NCI-H1092 (cell line): ENCODE results near the gene BAIAP3.
"Not testable (repeated sequence)": the region's sequence is repeated elsewhere in the genome, so short reads cannot be mapped to it uniquely, and the experiment has no call there.

Source experiments
- DNase-seq: peaks from one replicate; lab custom pipeline; 2025; lab: John Stamatoyannopoulos, UW

BAIAP3 gene, protein sequence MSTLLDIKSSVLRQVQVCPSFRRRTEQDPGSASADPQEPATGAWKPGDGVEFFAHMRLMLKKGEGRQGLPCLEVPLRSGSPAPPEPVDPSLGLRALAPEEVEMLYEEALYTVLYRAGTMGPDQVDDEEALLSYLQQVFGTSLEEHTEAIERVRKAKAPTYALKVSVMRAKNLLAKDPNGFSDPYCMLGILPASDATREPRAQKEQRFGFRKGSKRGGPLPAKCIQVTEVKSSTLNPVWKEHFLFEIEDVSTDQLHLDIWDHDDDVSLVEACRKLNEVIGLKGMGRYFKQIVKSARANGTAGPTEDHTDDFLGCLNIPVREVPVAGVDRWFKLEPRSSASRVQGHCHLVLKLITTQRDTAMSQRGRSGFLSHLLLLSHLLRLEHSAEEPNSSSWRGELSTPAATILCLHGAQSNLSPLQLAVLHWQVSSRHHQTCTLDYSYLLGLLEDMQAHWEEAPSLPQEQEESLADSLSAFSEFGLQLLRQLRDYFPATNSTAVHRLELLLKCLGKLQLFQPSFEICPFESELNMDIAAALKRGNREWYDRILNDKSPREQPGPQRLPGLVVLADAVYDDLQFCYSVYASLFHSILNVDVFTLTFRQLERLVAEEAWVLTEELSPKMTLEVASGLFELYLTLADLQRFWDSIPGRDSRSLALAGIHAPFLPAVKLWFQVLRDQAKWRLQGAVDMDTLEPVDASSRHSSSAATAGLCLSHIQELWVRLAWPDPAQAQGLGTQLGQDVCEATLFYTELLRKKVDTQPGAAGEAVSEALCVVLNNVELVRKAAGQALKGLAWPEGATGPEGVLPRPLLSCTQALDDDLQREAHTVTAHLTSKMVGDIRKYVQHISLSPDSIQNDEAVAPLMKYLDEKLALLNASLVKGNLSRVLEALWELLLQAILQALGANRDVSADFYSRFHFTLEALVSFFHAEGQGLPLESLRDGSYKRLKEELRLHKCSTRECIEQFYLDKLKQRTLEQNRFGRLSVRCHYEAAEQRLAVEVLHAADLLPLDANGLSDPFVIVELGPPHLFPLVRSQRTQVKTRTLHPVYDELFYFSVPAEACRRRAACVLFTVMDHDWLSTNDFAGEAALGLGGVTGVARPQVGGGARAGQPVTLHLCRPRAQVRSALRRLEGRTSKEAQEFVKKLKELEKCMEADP

DNA sequence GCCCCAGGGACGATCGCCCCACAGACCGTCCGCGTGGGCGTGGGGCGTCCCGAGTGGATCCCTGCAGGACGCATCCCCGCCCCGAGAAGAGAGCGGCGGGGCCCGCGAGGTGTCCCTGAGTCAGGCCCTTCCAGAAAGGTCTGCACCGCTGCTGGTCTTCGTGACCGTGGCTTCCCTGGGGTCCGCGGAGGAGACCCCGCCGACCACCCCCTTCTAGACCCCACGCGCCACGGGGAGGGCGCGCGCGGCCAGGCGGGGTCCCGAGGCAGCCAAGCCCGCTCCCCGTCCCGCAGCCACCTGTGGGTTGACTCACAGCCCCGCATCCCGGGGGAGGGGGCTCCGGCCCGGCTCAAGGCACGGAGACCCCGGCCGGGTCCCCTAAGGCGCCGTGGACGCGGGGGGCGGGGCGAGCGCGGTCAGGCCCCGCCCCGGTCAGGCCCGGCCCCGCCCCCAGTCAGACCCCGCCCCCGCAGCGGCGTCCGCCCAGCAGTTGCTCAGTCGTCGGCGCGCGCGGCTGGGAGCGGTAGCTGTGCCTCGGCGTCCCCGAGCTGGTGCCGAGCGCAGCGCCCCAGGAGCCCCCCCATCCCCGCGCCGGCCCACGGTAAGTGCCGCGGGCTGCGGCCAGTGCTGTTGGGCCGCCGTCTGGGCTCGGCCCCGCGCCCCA is at the start of gene BAIAP3:
Gene BAIAP3 (plus strand): TSS at position 497 of the 664 bp plus-strand sequence. CDS start 4,905 bp downstream, outside the sequence.
- no peak for DNase-seq

DNA sequence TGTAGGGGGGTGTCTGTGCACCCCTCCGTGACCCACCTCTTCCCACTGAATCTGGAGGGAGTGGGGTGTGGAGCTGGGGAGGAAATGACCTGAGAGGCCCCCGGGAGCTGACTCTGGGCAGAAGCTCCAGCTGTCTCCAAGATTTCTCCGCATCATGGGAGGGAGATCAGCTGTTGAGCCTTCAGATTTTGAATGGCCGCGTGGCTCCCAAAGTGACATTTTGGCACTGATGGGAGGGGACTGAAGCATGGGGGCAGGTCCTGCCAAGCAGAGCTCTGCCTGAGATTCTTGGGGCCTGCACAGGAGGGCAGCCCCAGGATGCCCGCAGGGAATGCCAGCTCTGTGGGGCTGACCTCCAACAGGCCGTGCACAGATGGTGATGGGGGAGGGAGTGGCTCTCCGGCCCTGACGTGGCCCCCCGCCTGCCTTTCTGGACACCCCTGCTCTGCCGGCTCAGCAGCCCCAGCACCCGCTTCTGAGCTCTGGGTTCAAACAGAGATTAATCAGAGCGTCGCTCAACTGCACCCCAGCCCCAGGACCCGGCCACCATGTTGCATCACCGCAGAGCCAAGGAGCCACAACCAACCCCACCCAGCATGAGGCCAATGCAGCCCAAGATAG is 49.3 kb upstream of the BAIAP3 start:
- DNase-seq, result no peak

DNA sequence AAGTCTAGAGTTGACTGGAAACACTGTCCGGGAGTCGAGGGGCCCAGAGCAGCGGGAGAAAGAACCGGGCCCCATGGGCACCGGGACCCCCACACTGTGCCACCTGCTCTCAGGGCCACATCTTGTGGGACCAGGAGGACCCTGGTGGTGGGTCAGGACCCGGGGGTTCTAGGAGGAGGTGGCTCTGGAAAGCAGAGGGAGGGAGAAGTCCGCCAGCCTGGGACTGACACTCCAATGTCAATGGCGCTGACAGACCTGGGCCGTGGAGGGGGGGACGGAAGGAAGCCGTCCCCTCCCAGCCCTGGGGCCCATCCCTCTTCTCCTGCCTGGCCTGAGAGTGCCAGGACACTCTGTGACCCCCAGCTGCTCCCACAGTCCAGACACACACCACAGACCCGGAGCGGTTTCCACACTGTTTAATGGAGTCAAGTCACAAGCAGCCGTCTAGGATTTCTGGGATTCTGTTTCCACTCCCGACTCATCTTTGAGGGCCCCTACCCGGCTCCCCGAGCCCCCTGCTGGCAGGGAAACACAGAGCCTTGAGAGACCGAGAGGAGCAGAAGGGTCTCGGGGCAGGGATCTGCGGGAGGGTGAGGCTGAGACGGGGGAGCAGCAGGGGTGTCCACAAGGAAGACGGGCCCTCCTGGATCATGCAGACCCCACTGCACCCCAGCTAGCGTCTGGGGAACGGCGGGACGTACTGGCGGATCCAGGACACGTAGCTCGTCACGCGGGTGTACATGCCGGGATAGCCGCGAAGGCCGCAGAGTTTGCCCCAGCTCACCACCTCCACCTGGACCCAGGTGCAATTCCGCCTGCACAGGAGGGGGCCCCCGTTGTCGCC is 47.6 kb upstream of the BAIAP3 start:
- DNase-seq, result no peak

DNA sequence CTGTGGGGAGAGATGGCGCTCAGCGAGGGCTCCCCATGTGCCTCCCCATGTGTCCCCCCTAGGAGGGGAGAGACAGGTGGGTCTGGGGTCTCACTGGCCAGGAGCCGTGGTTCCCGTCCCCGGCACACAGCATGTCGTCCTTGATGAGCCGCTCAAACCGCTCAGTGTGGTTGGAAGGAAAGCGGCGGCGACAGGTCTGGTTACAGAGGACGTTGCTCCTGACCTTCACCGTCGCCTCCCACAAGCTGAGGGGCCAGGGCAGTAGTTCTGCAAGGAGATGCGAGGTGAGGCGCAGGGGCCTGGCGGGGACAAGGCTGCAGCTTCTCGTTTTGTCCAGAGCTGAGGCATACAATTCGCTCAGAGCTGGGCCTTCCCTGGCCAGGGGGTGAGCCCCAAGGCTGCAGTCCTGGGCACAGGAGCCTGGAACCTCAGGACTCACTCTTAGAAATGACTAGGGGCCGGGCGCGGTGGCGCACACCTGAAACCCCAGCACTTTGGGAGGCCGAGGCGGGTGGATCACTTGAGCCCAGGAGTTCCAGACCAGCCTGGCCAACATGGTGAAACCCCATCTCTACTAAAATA is 46.8 kb upstream of the BAIAP3 start:
- DNase-seq, result no peak

DNA sequence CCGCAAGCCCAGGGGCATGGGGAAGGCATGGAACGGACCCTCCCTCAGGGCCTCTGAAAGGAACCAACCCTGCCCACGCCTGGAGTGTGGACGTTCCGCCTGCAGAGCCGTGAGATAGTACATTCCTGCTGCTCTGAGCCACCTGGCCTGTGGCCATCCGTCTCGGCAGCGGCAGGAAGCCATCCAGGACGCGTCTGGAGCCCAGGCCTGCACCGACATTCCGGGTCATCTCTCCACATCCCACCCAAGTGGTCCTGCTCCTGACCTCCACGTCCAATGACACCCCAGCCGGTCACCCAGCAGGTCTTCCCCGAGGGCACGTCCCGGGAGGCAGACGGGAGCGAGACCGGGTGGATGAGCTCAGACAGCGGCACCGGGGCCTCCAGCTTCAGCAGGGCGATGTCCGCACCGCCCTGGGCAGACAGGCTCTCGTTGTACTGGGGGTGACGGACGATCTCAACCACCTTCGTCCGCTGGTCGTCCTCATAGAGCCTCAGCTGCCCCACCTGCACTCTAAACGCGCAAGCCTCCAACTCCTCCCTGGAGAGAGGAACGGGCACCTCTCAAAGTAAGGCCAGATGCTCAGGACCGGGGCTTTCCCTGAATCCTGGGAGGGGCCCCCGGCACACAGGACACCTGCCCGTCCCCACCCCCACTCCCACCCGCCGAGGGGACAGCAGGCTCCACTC is 45.3 kb upstream of the BAIAP3 start:
- DNase-seq, result no peak

DNA sequence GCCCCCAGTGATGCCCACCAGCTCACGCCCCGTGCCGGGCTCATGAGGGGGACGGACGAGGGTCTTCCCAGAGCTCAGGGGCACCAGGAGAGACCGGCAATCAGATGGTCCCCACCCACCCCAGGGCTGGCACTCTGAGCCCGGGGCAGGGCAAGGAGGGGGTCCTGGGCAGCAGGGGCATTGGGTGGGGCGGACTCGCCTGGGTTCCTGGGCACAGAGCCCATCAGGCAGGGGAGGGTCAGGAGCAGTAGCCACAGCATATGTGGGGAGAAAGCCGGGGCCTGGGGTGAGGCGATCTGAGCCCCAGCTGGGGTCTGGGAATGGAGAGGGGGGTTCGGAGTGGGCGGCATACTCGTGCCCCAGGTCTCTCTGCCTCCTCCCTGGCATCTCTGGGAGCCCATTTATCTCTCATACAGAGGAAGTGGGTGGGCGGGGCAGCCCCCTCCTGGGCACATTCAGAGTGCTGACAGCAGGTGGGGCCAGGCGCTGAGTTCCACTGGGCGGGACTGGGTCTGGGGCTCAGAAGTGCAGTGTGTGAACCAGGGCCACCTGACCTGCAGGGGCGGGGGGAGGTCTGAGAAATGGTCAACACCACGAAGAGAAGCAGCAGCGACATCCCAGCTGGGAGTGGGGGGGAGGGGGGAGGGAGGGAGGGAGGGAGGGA is 44.5 kb upstream of the BAIAP3 start:
- no peak for DNase-seq

DNA sequence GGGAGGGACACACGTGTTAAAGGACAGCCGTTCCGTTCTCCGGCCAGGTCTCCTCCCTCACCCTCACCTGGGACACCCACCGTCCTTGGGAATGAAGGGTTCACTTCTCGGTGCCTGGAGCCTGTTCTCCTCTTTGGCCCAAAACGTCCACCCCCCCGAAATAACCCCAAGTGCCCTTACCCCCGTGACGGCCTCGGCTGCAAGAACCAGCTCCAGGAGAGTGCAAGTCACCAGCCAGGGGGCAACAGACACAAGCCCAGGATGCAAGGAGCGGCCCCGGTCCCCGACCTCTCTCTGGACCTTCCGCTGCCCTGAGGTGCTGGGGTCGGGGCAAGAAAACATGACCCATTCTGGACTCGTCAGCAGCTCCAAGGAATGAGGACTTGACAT is 44.0 kb upstream of the BAIAP3 start:
- DNase-seq, result no peak

DNA sequence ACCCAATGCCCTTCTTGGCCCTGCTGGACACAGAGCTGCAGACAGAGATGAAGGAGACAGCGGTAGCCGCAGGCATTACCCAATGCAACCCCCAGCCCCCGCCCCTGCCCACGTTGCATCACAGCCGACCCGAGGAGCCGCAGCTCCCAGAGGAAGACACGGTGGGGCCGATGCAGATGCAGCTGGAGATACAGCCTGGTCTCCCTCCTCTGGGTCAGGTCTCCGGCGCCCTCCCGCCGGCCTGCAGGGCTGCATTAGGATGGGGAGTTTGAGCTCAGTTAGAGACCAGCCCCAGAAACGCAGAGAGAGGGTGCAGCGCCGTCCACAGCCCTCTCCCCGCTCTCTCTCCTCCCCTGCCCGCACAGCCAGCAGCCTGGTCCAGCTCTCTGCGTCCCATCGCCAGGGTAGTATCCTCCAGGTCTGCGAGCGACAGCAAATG is 43.4 kb upstream of the BAIAP3 start:
- DNase-seq, result no peak

DNA sequence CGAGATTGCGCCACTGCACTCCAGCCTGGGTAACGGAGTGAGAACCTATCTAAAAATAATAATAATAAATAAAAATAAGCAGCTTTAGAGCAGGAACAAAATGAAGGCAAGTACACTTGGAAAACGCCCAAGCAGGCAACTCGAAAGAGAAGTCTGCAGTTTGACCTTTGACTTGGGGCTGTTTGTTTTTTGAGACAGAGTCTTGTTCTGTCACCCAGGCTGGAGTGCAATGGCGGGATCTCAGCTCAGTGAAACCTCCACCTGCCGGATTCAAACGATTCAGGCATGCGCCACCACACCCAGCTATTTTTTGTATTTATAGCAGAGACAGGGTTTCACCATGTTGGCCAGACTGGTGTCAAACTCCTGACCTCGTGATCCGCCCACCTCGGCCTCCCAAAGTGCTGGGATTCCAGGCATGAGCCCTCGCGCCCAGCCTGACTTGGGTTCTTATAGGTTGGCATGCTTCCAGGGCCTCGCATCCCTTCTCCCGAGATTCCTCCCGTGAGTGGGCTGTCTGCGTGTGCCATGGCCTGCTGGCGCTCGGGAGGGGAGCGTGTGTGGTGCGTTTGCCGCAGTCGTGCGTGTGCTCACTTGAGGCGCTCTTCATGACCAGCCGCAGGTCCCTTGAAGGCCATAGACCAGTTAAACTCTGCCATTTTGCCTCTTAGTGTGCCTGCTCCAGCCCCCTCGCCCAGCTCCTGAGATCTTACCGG is 42.4 kb upstream of the BAIAP3 start:
- DNase-seq, result no peak

DNA sequence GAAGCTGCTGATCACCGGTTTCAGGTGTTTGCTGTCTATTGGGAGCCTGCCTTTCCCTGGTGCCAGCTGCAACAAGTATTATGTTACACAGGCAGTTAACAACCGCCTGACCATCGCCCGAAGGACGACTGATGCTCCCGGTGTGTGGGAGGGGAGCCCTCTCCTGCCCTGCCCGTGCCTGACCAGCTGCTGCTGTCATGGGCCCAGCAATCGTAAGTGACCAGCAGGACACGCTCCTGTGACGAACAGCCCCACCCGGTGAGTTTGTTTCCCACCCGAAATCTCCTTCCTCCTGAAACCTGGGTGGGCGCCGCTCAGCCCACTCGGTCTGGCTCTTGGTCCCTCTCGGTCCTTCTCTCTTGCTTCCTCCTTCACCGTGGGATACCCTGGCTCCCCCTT is 41.9 kb upstream of the BAIAP3 start:
- peak; percentile 61 for DNase-seq

DNA sequence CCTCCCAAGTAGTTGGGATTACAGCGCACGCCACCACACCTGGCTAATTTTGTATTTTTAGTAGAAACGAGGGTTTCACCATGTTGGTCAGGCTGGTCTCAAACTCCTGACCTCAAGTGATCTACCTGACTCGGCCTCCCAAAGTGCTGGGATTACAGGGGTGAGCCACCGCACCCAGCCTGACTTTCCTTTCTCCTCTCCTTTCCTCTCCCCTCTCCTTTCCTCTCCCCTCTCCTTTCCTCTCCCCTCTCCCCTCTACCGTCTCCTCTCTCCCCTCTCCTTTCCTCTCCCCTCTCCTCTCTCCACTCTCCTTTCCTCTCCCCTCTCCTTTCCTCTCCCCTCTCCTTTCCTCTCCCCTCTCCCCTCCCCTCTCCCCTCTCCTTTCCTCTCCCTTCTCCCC is 41.2 kb upstream of the BAIAP3 start:
- DNase-seq, result not testable (repeated sequence)

DNA sequence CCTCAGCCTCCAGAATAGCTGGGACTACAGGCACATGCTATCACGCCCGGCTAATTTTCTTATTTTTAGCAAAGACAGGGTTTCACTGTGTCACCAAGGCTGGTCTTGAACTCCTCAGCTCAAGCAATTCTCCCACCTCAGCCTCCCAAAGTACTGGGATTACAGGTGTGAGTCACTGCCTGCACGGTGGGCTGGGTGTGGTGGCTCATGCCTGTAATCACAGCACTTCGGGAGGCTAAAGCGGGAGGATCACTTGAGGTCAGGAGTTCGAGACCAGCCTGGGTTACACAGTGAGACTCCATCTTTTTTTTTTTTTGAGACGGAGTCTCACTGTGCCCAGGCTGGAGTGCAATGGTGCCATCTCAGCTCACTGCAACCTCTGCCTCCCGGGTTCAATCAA is 40.6 kb upstream of the BAIAP3 start:
- not testable (repeated sequence) for DNase-seq

DNA sequence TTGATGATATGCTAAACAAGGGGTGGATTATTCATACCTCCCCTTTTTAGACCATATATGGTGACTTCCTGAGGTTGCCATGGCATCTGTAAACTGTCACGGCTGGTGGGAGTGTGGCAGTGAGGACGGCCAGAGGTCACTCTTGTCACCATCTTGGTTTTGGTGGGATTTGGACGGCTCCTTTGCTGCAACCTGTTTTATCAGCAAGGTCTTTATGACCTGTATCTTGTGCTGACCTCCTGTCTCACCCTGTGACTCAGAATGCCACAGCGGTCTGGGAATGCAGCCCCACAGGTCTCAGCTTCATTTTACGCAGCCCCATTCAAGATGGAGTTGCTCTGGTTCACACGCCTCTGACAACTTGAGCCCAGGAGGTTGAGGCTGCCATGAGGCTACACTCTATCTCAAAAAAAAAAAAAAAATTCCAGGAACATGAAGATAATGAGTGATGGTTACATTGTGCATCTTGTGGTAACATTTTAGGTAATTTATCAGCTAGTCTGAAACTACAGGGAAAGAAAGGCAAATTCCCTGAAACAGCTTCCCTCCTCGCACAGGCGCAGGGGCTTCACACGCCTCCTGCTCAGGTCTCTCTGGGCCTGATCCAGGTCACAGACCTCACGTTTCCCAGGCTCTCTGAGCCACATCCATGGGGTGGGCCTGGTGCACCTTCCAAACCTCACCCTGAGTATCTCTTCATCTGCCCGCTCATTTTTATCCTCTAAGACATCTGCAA is 39.4 kb upstream of the BAIAP3 start:
- no peak for DNase-seq

DNA sequence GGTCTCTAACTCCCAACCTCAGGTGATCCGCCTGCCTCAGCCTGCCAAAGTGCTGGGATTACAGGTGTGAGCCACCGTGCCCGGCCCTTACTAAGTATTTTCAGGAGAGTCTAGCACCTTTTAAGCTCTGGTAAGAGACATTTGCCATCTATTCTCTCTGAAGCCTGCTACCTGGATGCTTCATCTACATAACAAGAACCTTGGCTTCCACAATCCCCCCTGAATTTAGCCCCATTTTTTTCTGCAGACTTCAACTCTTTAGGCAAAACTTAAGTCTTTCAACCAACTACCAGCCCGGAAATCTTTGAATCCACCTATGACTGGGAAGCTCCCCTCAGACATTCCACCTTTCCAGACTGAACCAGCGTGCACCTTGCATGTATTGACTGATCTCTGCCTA is 38.0 kb upstream of the BAIAP3 start:
- no peak for DNase-seq

DNA sequence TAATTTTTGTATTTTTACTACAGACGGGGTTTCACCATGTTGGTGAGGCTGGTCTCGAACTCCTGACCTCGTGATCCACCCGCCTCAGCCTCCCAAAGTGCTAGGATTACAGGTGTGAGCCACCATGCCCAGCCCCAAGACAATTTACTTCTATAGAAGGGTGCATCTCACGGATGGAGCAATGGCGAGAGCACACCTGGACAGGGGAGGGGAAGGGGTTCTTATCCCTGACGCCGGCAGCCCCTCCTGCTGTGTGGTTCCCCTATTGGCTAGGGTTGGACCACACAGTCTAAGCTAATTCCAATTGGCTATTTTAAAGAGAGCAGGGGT is 36.8 kb upstream of the BAIAP3 start:
- DNase-seq, result not testable (repeated sequence)

DNA sequence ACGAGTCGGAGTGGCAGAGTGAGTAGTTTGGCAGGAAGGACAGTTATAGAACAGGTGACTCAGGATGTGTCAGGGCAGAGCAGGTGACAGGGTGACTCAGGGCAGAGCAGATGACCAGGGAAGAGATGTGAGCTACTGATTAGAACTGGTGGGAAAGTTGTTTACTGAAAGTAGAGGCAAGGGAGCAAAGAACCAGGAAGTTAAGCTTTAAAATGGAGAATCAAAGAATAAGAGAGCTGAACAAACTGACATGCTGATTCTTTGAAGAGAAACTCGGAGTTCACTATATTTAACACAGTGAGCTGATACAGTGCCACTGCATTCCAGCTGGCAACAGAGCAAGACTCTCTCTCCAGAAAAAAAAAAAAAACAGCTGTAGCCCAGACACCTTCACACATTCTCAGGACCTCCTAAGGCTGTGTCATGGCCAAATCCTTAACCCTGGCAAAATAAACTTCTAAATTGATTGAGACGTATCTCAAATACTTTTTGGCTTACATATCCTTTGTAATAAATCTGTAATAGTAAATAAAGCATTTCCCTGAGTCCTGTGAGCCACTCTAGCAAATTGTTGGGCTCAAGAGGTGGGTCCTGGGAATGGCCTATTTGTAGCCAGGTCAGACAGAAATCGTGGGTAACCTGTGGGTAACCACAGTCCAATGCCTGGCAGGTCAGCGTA is 36.3 kb upstream of the BAIAP3 start:
- no peak for DNase-seq

DNA sequence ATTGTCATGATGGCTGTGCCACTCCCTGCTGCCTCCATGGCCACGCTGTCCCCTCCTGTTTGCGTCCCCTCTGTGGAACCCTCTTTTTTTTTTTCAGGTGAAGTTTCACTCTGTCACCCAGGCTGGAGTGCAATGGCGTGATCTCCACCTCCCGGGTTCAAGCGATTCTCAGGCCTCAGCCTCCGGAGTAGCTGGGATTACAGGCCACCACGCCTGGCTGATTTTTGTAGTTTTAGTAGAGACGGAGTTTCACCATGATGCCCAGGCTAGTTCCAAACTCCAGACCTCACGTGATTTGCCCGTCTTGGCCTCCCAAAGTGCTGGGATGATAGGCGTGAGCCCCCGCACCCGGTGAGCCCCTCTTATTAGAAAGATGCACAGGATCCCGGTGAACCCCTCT is 35.0 kb upstream of the BAIAP3 start:
- no peak for DNase-seq
